ENCODE measurements around the gene MRPL28.

- TF ChIP-seq, protein P1, sequence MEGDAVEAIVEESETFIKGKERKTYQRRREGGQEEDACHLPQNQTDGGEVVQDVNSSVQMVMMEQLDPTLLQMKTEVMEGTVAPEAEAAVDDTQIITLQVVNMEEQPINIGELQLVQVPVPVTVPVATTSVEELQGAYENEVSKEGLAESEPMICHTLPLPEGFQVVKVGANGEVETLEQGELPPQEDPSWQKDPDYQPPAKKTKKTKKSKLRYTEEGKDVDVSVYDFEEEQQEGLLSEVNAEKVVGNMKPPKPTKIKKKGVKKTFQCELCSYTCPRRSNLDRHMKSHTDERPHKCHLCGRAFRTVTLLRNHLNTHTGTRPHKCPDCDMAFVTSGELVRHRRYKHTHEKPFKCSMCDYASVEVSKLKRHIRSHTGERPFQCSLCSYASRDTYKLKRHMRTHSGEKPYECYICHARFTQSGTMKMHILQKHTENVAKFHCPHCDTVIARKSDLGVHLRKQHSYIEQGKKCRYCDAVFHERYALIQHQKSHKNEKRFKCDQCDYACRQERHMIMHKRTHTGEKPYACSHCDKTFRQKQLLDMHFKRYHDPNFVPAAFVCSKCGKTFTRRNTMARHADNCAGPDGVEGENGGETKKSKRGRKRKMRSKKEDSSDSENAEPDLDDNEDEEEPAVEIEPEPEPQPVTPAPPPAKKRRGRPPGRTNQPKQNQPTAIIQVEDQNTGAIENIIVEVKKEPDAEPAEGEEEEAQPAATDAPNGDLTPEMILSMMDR (IDR thresholded peaks at IDR 0.05): no peak
- TF ChIP-seq POLR2A (IDR thresholded peaks at IDR 0.05): no peak
Measured at GRCh38 chr16:354291-354881, 16.0 kb downstream of the MRPL28 start.

All from heart left ventricle (tissue), 13 donors.